Left lung (tissue), 10 donors: ENCODE measurements around the gene VCP. TPM values are rescaled to one million over a fixed set of nuclear protein-coding genes. Genes with fewer than 3 reads are reported as not detected.

Experiments used
- ATAC-seq: fragments of 200-7000 bp; cut with Tn5 transposase; one replicate; pipeline ENCODE4 v1.9.1; 2020; ENCODE audit warnings: moderate library complexity
- DNase-seq, 4 donors: peaks; one replicate each; pipeline ENCODE4 v3.0.0-alpha.2; 2013 to 2020
- H3K27ac ChIP-seq, 2 donors: fragments of 200-600 bp; sonication (generic) in 1 of 2; one replicate each; pipeline versions ENCODE4 v1.5.0 to v1.8.0; 2020 to 2021
- H3K27me3 ChIP-seq, 2 donors: fragments of 200-600 bp; sonication (generic) in 1 of 2; one replicate each; pipeline versions ENCODE4 v1.5.0 to v1.8.0; 2020 to 2021
- H3K36me3 ChIP-seq, 2 donors: fragments of 200-600 bp; sonication (generic) in 1 of 2; one replicate each; pipeline versions ENCODE4 v1.5.0 to v1.8.0; 2020 to 2021
- H3K4me1 ChIP-seq, 2 donors: fragments of 200-600 bp; one replicate each; pipeline ENCODE4 v1.8.0; 2021
- H3K4me3 ChIP-seq, 2 donors: fragments of 200-600 bp; sonication (generic) in 1 of 2; one replicate each; pipeline versions ENCODE4 v1.5.0 to v1.8.0; 2020 to 2021; ENCODE audit warnings: mild to moderate bottlenecking in 1 of 2
- H3K9me3 ChIP-seq, 2 donors: fragments of 200-600 bp; sonication (generic) in 1 of 2; one replicate each; pipeline versions ENCODE4 v1.5.0 to v1.8.0; 2020 to 2021
- CTCF ChIP-seq, 2 donors: fragments of 200-600 bp; sonication (generic) in 1 of 2; IDR thresholded peaks; one replicate each; pipeline versions ENCODE4 v1.5.0 to v1.8.0; 2021; ENCODE audit warnings: antibody characterized with exemption in 2 of 2
- intact Hi-C, 2 donors: fragments of 100-400 bp; cut with DNase I; formaldehyde crosslinking; loops; one replicate each; pipeline versions ENCODE4 v1.11.2 to v1.14.2; 2022
- polyA plus RNA-seq, 6 donors: library from polyadenylated mRNA; unstranded; fragments of 120-200 nt; gene quantifications; one replicate each; pipeline ENCODE4 v1.2.1, GENCODE V29; 2013; ENCODE audit not compliant: insufficient read length in 6 of 6
- total RNA-seq, 2 donors: library from RNA; stranded (reverse); fragmentation: NEBNext Ultra II Directional; extraction: Animal tissue kit (Norgen Biotek cat#: 25700); gene quantifications; one replicate each; pipeline ENCODE4 v1.2.1, GENCODE V29; 2021
- donor health status: DM: no; HTN: yes; CAD: no.
- donor health status: DM: no; HTN: no; CAD: no.

The VCP gene
- total and polyA plus RNA-seq, 8 donors, result 198 to 327 (median 224) TPM

DNA sequence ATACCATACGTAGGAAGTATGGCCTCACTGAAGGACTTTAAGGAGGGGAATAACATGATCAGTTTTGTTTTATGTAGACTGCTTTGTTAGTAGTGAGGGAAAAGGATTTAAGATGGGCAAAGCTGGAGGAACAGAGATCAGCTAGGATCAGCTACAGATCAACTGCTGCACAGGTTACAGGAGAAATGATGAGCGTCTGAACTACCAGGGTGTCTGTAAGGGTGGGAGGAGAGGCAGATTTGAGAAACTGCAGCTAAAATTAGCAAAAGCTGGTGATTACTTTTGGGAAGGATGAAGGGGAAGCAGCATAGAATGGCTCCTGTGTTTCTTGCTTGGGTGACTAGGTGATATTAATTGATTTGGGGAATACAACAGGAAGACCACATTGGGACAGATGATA, 39.3 kb downstream of the VCP start:
- Histone ChIP-seq H3K9me3 (no peaks in the 10 kb centered on the region), H3K27ac (no peak overlapping the region), H3K4me1 (peaks cover 0 to 5% of the 10 kb centered on the region in 2 donors), H3K4me3 (no peak overlapping the region), H3K27me3 (no peaks in the 10 kb centered on the region), H3K36me3 (peaks cover 0 to 3% of the 10 kb centered on the region in 2 donors)
- DNase-seq (no peak), ATAC-seq (no peak)
- intact Hi-C loops, result no loop called here
- no peak for TF ChIP-seq CTCF (IDR thresholded peaks at IDR 0.05)

GRCh38 chr9:35029852-35030251, 42.6 kb downstream of the VCP start:
- intact Hi-C loops, result no loop called here
- no peak for TF ChIP-seq CTCF (IDR thresholded peaks at IDR 0.05)
- Histone ChIP-seq H3K4me1 (no peaks in the 10 kb centered on the region), H3K27me3 (no peaks in the 10 kb centered on the region), H3K9me3 (no peaks in the 10 kb centered on the region), H3K36me3 (no peaks in the 10 kb centered on the region), H3K27ac (no peak overlapping the region), H3K4me3 (no peak overlapping the region)
- DNase-seq, result peak in 1 of 4 donors; percentile 16
- no peak for ATAC-seq

- Histone ChIP-seq H3K9me3 (no peaks in the 10 kb centered on the region), H3K4me1 (no peaks in the 10 kb centered on the region), H3K4me3 (no peak overlapping the region), H3K27me3 (no peaks in the 10 kb centered on the region), H3K27ac (no peak overlapping the region), H3K36me3 (no peaks in the 10 kb centered on the region)
- no peak for ATAC-seq
- no peak for TF ChIP-seq CTCF (IDR thresholded peaks at IDR 0.05)
- intact Hi-C loops, result no loop called here
- no peak for DNase-seq
These were observed 43.2 kb downstream of the VCP start for GRCh38 chr9:35029241-35029640.

GRCh38 chr9:35028341-35028740, 44.1 kb downstream of the VCP start:
- Histone ChIP-seq H3K9me3 (no peaks in the 10 kb centered on the region), H3K4me3 (no peak overlapping the region), H3K4me1 (no peaks in the 10 kb centered on the region), H3K36me3 (no peaks in the 10 kb centered on the region), H3K27me3 (no peaks in the 10 kb centered on the region), H3K27ac (no peak overlapping the region)
- intact Hi-C loops, result no loop called here
- DNase-seq, result no peak
- no peak for ATAC-seq
- TF ChIP-seq CTCF (IDR thresholded peaks at IDR 0.05), result no peak

DNA sequence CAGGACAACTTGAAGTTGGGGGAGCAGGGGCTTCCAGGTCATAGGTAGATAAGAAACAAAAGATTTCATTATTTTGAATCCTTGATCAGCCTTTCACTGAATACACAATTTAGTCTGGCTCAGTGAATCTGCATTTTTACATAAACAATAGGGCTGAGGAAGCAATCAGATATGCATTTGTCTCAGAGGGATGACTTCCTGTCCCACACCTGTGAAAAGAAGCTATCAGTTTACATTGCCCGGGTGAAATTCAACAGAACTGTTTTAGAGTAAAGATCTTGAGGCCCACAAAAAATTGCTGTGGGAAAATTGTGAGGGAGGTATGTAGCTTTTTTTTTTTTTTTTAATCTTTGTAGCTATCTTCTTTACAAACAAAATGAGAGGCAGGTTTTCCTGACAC, 44.6 kb downstream of the VCP start:
- Histone ChIP-seq H3K9me3 (no peaks in the 10 kb centered on the region), H3K27ac (no peak overlapping the region), H3K27me3 (no peaks in the 10 kb centered on the region), H3K4me1 (no peaks in the 10 kb centered on the region), H3K36me3 (no peaks in the 10 kb centered on the region), H3K4me3 (no peak overlapping the region)
- intact Hi-C loops, result no loop called here
- no peak for ATAC-seq
- no peak for DNase-seq
- no peak for TF ChIP-seq CTCF (IDR thresholded peaks at IDR 0.05)
